K562 (cell line): ENCODE data around the gene ARMC6. TPM values are rescaled to one million over a fixed set of nuclear protein-coding genes. Genes with fewer than 3 reads are reported as not detected.

Experiments
- BMI1 ChIP-seq: fragments of 150-350 bp; IDR thresholded peaks from 2 replicates; pipeline ENCODE4 v1.6.1; 2014; ENCODE audit warnings: low read length
- CBFB ChIP-seq: sonication (generic); formaldehyde crosslinking; IDR thresholded peaks from 2 replicates; pipeline ENCODE4 v1.4.0; 2020; ENCODE audit warnings: mild to moderate bottlenecking, missing genetic modification reagents
- HDAC1 ChIP-seq, 2 experiments: fragments of 450-650 bp; IDR thresholded peaks; 2 replicates each; pipeline ENCODE4 v1.6.1; 2016 to 2017; ENCODE audit warnings: inconsistent platforms in 1 of 2, mild to moderate bottlenecking in 1 of 2, moderate library complexity in 1 of 2
- IRF2 ChIP-seq: sonication (generic); formaldehyde crosslinking; IDR thresholded peaks from 2 replicates; pipeline ENCODE4 v1.8.1; 2022; ENCODE audit warnings: mild to moderate bottlenecking, missing genetic modification reagents
- MCM3 ChIP-seq: fragments of 450-650 bp; IDR thresholded peaks from 2 replicates; pipeline ENCODE4 v1.6.1; 2016
- PHF21A ChIP-seq: fragments of 450-650 bp; IDR thresholded peaks from 2 replicates; pipeline ENCODE4 v1.6.1; 2017; ENCODE audit warnings: low read depth, borderline replicate concordance
- POLR2B ChIP-seq: fragments of 450-650 bp; IDR thresholded peaks from 2 replicates; pipeline ENCODE4 v1.6.1; 2018; ENCODE audit warnings: low read depth; ENCODE audit not compliant: partially characterized antibody
- RERE ChIP-seq: sonication (generic); formaldehyde crosslinking; IDR thresholded peaks from 2 replicates; pipeline ENCODE4 v1.8.0; 2023; ENCODE audit warnings: missing genetic modification reagents, mild to moderate bottlenecking, borderline replicate concordance
- SRSF1 ChIP-seq: fragments of 200-400 bp; formaldehyde crosslinking; IDR thresholded peaks from 2 replicates; pipeline ENCODE4 v1.6.1; 2017; ENCODE audit warnings: mild to moderate bottlenecking, low read depth, low read length, moderate library complexity
- ZHX1 ChIP-seq: fragments of 150-350 bp; conservative IDR thresholded peaks from 2 replicates; pipeline ENCODE4 v1.6.1; 2014; ENCODE audit warnings: low read length
- ZNF449 ChIP-seq: fragments of 250-450 bp; sonication (Bioruptor Pico); IDR thresholded peaks from 2 replicates; pipeline ENCODE4 v1.8.0; 2022; ENCODE audit warnings: moderate library complexity, mild to moderate bottlenecking, inconsistent platforms
- polyA plus RNA-seq, 8 experiments: library from polyadenylated mRNA; depleted of rRNA in 4 of 8; stranded (reverse) in 5 of 8; unstranded in 3 of 8; fragments of >200 nt; fragmentation: Nextera tagmentation in 2 of 8; fragmentation: Illumina TruSeq in 1 of 8; extraction: Ambion mirVana in 2 of 8; extraction: Trizol in 1 of 8; gene quantifications; 2 replicates each; pipeline versions ENCODE4 v1.2.1 to v1.2.3, GENCODE V29; 2011 to 2014; ENCODE audit warnings: inconsistent platforms in 1 of 8, missing spikeins in 1 of 8
- total RNA-seq, 7 experiments: library from RNA; depleted of rRNA in 6 of 7; stranded (reverse); fragments of >200 nt in 6 of 7; fragmentation: Illumina TruSeq in 2 of 7; extraction: Trizol in 2 of 7; gene quantifications; 2 replicates each; pipeline versions ENCODE4 v1.2.1 to v1.2.3, GENCODE V29; 2011 to 2021; ENCODE audit warnings: low replicate concordance in 1 of 7
- TF ChIP-seq, protein P1 (sequence below): fragments of 450-650 bp; formaldehyde crosslinking; IDR thresholded peaks from 2 replicates; pipeline ENCODE4 v1.4.0; 2022; ENCODE audit warnings: missing genetic modification characterization
- TF ChIP-seq, protein P2 (sequence below): fragments of 450-650 bp; IDR thresholded peaks from 2 replicates; pipeline ENCODE4 v1.6.1; 2016; ENCODE audit warnings: borderline replicate concordance

The ARMC6 gene
- total and polyA plus RNA-seq, 9 of the 15 experiments (the other 6 are each of a cell fraction or from before 2014, with no cell fraction given) = 2.1 to 93.4 (median 63.6) TPM

GRCh38 chr19:19059837-19060611, 26.6 kb downstream of the ARMC6 start (continued):
- TF ChIP-seq CBFB (CRISPR knock-in tag) = no peak
- no peak for TF ChIP-seq POLR2B
- TF ChIP-seq, protein P1, sequence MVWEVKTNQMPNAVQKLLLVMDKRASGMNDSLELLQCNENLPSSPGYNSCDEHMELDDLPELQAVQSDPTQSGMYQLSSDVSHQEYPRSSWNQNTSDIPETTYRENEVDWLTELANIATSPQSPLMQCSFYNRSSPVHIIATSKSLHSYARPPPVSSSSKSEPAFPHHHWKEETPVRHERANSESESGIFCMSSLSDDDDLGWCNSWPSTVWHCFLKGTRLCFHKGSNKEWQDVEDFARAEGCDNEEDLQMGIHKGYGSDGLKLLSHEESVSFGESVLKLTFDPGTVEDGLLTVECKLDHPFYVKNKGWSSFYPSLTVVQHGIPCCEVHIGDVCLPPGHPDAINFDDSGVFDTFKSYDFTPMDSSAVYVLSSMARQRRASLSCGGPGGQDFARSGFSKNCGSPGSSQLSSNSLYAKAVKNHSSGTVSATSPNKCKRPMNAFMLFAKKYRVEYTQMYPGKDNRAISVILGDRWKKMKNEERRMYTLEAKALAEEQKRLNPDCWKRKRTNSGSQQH (CRISPR knock-in tag) = no peak
- no peak for TF ChIP-seq MCM3
- TF ChIP-seq RERE (CRISPR knock-in tag) = no peak
- TF ChIP-seq HDAC1 (IDR thresholded peaks at IDR 0.05) = peak; percentile 42 to 60; a peak in 2 of 4 replicates
- TF ChIP-seq PHF21A = no peak
- TF ChIP-seq, protein P2, sequence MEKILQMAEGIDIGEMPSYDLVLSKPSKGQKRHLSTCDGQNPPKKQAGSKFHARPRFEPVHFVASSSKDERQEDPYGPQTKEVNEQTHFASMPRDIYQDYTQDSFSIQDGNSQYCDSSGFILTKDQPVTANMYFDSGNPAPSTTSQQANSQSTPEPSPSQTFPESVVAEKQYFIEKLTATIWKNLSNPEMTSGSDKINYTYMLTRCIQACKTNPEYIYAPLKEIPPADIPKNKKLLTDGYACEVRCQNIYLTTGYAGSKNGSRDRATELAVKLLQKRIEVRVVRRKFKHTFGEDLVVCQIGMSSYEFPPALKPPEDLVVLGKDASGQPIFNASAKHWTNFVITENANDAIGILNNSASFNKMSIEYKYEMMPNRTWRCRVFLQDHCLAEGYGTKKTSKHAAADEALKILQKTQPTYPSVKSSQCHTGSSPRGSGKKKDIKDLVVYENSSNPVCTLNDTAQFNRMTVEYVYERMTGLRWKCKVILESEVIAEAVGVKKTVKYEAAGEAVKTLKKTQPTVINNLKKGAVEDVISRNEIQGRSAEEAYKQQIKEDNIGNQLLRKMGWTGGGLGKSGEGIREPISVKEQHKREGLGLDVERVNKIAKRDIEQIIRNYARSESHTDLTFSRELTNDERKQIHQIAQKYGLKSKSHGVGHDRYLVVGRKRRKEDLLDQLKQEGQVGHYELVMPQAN = peak; percentile 58; the same call in 1 of the 2 replicates
- TF ChIP-seq ZHX1 = no peak
- no peak for TF ChIP-seq SRSF1
- TF ChIP-seq ZNF449 (CRISPR knock-in tag) = no peak
- TF ChIP-seq IRF2 (CRISPR knock-in tag) = no peak
- no peak for TF ChIP-seq BMI1
